Diencephalon (tissue), 1 donor: Measurements from ENCODE around the gene DDX51. TPM values are rescaled to one million over a fixed set of nuclear protein-coding genes. Genes with fewer than 3 reads are reported as not detected.

Experiments
- small RNA-seq: library from RNA; depleted of rRNA; stranded (forward); fragments of <200 nt; gene quantifications from one replicate; pipeline ENCODE3, GENCODE V24; 2014
- total RNA-seq: library from RNA; depleted of rRNA; stranded (reverse); fragments of >200 nt; gene quantifications from one replicate; pipeline ENCODE4 v1.2.3, GENCODE V29; 2014

Gene DDX51
- 12.0 TPM for total RNA-seq

GRCh38 chr12:132144115-132144809, at the start of gene DDX51, which contains the start of gene NOC4L:
Gene DDX51, minus strand, starts transcription at chr12:132144319. Its CDS starts 23 bp downstream, at chr12:132144296.
Gene NOC4L, plus strand, starts transcription at chr12:132144457. Its CDS starts 32 bp downstream, at chr12:132144489.

Small RNA genes lying within 50 kb of the gene (small RNA-seq; reads per million reads assigned to genes)
- gene AC138466.3: not detected

Other genes with a start within 250 kb of the DDX51 start
- gene ULK1, start 249.7 kb downstream of the DDX51 start, total RNA-seq: 10.4 TPM
- 7.4 TPM for gene PUS1, start 215.0 kb downstream of the DDX51 start, total RNA-seq
- gene EP400, start 194.4 kb downstream of the DDX51 start, total RNA-seq: 17.1 TPM
- gene NOC4L, start 138 bp upstream of the DDX51 start, total RNA-seq: 12.2 TPM
- 28.6 TPM for gene GALNT9, start 185.3 kb upstream of the DDX51 start, total RNA-seq